Osteocyte (in vitro differentiated cells): ENCODE measurements around the gene CCDC146. TPM values are rescaled to one million over a fixed set of nuclear protein-coding genes. Genes with fewer than 3 reads are reported as not detected.

Source experiments
- DNase-seq: peaks from one replicate; pipeline ENCODE4 v3.0.0; 2021; ENCODE audit warnings: mixed read lengths; ENCODE audit not compliant: unreplicated experiment; ENCODE audit errors: extremely low spot score
- H3K27ac Mint-ChIP-seq: one replicate; pipeline ENCODE4 v1.8.0; 2021; ENCODE audit warnings: mild to moderate bottlenecking, mixed read lengths; ENCODE audit not compliant: unreplicated experiment
- H3K27me3 Mint-ChIP-seq: one replicate; pipeline ENCODE4 v1.8.0; 2021; ENCODE audit warnings: mixed read lengths; ENCODE audit not compliant: unreplicated experiment
- H3K36me3 Mint-ChIP-seq: one replicate; pipeline ENCODE4 v1.8.0; 2021; ENCODE audit warnings: mixed read lengths; ENCODE audit not compliant: unreplicated experiment
- H3K4me1 Mint-ChIP-seq: one replicate; pipeline ENCODE4 v1.8.0; 2021; ENCODE audit warnings: mixed read lengths; ENCODE audit not compliant: unreplicated experiment
- H3K4me3 Mint-ChIP-seq: one replicate; pipeline ENCODE4 v1.8.0; 2021; ENCODE audit warnings: mild to moderate bottlenecking, moderate library complexity, mixed read lengths; ENCODE audit not compliant: unreplicated experiment
- H3K9me3 Mint-ChIP-seq: one replicate; pipeline ENCODE4 v1.8.0; 2021; ENCODE audit warnings: mixed read lengths; ENCODE audit not compliant: unreplicated experiment
- CTCF ChIP-seq: fragments of 200-600 bp; sonication (generic); IDR thresholded peaks from 2 replicates; pipeline ENCODE4 v1.5.0; 2021; ENCODE audit warnings: antibody characterized with exemption, mild to moderate bottlenecking, moderate library complexity
- total RNA-seq: library from RNA; stranded (reverse); gene quantifications from 2 replicates; pipeline ENCODE4 v1.2.1, GENCODE V29; 2021

The CCDC146 gene
- total RNA-seq, 1 donor from 2014 or later = 5.1 TPM

- Mint-ChIP-seq H3K27ac (no peak overlapping the region), H3K36me3 (no peaks in the 10 kb centered on the region), H3K4me1 (no peaks in the 10 kb centered on the region), H3K27me3 (no peaks in the 10 kb centered on the region), H3K4me3 (no peak overlapping the region), H3K9me3 (no peaks in the 10 kb centered on the region)
- no peak for DNase-seq
- no peak for TF ChIP-seq CTCF
Observed at GRCh38 chr7:77313085-77313484, 190.7 kb downstream of the CCDC146 start.

DNA sequence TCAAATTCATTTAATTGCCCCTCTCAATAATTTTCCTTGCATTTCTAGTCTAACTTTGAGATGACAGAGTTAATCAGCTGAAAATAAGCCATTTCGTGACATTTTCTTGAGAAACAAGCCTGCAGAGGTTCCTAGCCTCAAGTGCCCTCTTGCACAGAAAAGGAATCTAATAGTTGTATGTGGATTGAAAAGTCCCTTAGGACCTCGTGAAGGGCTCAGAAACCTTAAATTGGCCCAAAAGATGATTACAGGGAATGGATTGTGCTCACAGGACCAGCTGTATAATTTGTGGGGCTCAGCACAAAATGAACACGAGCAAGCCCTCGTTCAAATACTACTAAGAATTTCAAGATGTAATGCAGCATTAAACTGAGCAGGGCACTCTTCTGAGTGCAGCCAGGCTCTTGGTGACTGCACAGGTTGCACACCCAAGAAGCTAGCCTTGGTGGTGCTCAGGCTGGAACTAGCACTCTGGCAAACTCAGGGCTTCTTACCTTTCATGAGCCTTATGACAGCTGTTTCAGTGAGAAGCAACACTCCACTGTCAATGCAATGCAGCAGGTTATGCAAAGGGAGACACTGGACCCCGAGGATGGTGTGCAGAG lies 191.6 kb downstream of the CCDC146 start:
- no peak overlapping the region for H3K27ac Mint-ChIP-seq
- no peaks in the 10 kb centered on the region for H3K4me1 Mint-ChIP-seq

GRCh38 chr7:77315182-77315591 lies 192.8 kb downstream of the CCDC146 start:
- Mint-ChIP-seq H3K27ac (no peak overlapping the region), H3K9me3 (peaks cover 5% of the 10 kb centered on the region), H3K36me3 (no peaks in the 10 kb centered on the region), H3K4me1 (no peaks in the 10 kb centered on the region), H3K4me3 (no peak overlapping the region), H3K27me3 (no peaks in the 10 kb centered on the region)
- no peak for TF ChIP-seq CTCF
- DNase-seq = no peak

More for the DNA sequence above, 191.6 kb downstream of the CCDC146 start:
- Mint-ChIP-seq H3K27me3 (no peaks in the 10 kb centered on the region), H3K4me3 (no peak overlapping the region), H3K9me3 (no peaks in the 10 kb centered on the region), H3K36me3 (no peaks in the 10 kb centered on the region)
- no peak for DNase-seq
- TF ChIP-seq CTCF = no peak

- no peak for TF ChIP-seq CTCF
- DNase-seq = no peak
- Mint-ChIP-seq H3K9me3 (peaks cover 5% of the 10 kb centered on the region), H3K27ac (no peak overlapping the region), H3K4me1 (no peaks in the 10 kb centered on the region), H3K36me3 (no peaks in the 10 kb centered on the region), H3K4me3 (no peak overlapping the region), H3K27me3 (no peaks in the 10 kb centered on the region)
Observed at GRCh38 chr7:77316219-77316978, 194.0 kb downstream of the CCDC146 start.

DNA sequence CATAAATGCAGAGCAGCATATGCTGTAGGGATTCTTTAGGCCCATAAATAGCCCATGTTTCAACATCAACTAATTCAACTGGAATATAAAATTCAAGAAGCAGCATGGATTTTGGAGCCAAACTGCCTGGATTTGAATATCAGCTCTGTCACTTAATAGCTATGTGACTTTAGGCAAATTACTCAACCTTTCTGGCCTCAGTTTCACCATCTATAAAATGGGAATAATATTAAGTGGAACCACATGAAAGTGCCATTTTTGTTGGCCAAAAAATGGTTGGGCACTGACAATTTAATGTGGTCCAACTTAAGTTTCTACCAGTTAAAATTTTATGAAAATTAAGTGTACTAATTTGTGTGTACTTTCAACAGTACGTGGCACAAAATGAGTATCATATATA lies 195.6 kb downstream of the CCDC146 start:
- Mint-ChIP-seq H3K4me1 (no peaks in the 10 kb centered on the region), H3K36me3 (no peaks in the 10 kb centered on the region), H3K27me3 (no peaks in the 10 kb centered on the region), H3K27ac (no peak overlapping the region), H3K9me3 (peaks cover 5% of the 10 kb centered on the region), H3K4me3 (no peak overlapping the region)
- no peak for DNase-seq
- no peak for TF ChIP-seq CTCF
